A549 (cell line): Measurements from ENCODE around the gene ST8SIA4. TPM values are rescaled to one million over a fixed set of nuclear protein-coding genes. Genes with fewer than 3 reads are reported as not detected.

Source experiments
- ATAC-seq, 2 experiments: fragments of 200-7000 bp in 1 of 2; fragments of >200 bp in 1 of 2; cut with Nextera tagmentation in 1 of 2; cut with Tn5 transposase in 1 of 2; 3 replicates each; pipeline versions ENCODE4 v1.8.0 to v1.9.1; 2018 to 2020; ENCODE audit warnings: mild to moderate bottlenecking in 1 of 2, moderate library complexity in 1 of 2
- CTCF ChIA-PET: fragments of 300-600 bp; sonication (Branson Sonifier 250); formaldehyde crosslinking; extraction: SDS; loops from one replicate; lab custom pipeline; 2021; ENCODE audit warnings: antibody characterized with exemption, inconsistent platforms; lab: Yijun Ruan, JAX
- POLR2A ChIA-PET: fragments of 350-600 bp; formaldehyde crosslinking; extraction: SDS; loops from one replicate; lab custom pipeline; 2021; ENCODE audit warnings: antibody characterized with exemption, inconsistent platforms; lab: Yijun Ruan, JAX
- DNase-seq, 2 experiments: peaks; one replicate each; pipeline versions ENCODE4 v3.0.0 to v3.0.0-alpha.2; 2011 to 2016; ENCODE audit warnings: low read depth in 1 of 2, low spot score in 1 of 2
- FAIRE-seq: peaks from 2 replicates; lab custom pipeline; 2011; peaks lifted over from hg19 to GRCh38; lab: Jason Lieb, UNC
- H3K27ac ChIP-seq, 2 experiments: fragments of >200 bp; sonication (Bioruptor Twin); formaldehyde crosslinking; 3 replicates each; pipeline ENCODE4 v1.5.1; 2016 to 2017
- H3K4me1 ChIP-seq: fragments of >200 bp; sonication (Bioruptor Twin); formaldehyde crosslinking; 3 replicates; pipeline ENCODE4 v1.6.1; 2016
- H3K4me2 ChIP-seq: fragments of >200 bp; sonication (Bioruptor Twin); formaldehyde crosslinking; 3 replicates; pipeline ENCODE4 v1.6.1; 2016
- H3K4me3 ChIP-seq: fragments of >200 bp; sonication (Bioruptor Twin); formaldehyde crosslinking; 3 replicates; pipeline ENCODE4 v1.5.1; 2016
- H3K9me3 ChIP-seq: fragments of >200 bp; sonication (Bioruptor Twin); formaldehyde crosslinking; 3 replicates; pipeline ENCODE4 v1.6.1; 2016
- CBX2 ChIP-seq: fragments of 200-600 bp; sonication (generic); IDR thresholded peaks from 2 replicates; pipeline ENCODE4 v1.6.1; 2016; ENCODE audit warnings: low read depth, mild to moderate bottlenecking, borderline replicate concordance
- CEBPB ChIP-seq, 2 experiments: fragments of >200 bp in 1 of 2; sonication (Bioruptor Twin) in 1 of 2; formaldehyde crosslinking in 1 of 2; IDR thresholded peaks; 2 replicates each; pipeline ENCODE4 v1.6.1; 2012 to 2016
- CHD4 ChIP-seq: fragments of 200-600 bp; sonication (generic); IDR thresholded peaks from 2 replicates; pipeline ENCODE4 v1.6.1; 2016; ENCODE audit warnings: antibody characterized with exemption, mild to moderate bottlenecking, borderline replicate concordance
- EHF ChIP-seq: fragments of 250-450 bp; sonication (Bioruptor Pico); IDR thresholded peaks from 2 replicates; pipeline ENCODE4 v1.5.0; 2020; ENCODE audit warnings: mild to moderate bottlenecking
- ELK1 ChIP-seq: fragments of 150-350 bp; IDR thresholded peaks from 2 replicates; pipeline ENCODE4 v1.6.1; 2014; ENCODE audit warnings: low read depth, mild to moderate bottlenecking, low read length
- ESRRA ChIP-seq: fragments of 150-350 bp; IDR thresholded peaks from 2 replicates; pipeline ENCODE4 v1.6.1; 2014; ENCODE audit warnings: mild to moderate bottlenecking, low read length, borderline replicate concordance
- FOSB ChIP-seq: fragments of 250-450 bp; sonication (Bioruptor Pico); IDR thresholded peaks from 2 replicates; pipeline ENCODE4 v1.5.0; 2020; ENCODE audit warnings: mild to moderate bottlenecking, moderate library complexity
- FOSL2 ChIP-seq, 2 experiments: fragments of 450-650 bp in 1 of 2; fragments of >200 bp in 1 of 2; sonication (Bioruptor Twin) in 1 of 2; formaldehyde crosslinking; IDR thresholded peaks; 2 replicates each; pipeline versions ENCODE4 v1.5.0 to v1.6.1; 2016 to 2020; ENCODE audit warnings: mild to moderate bottlenecking in 1 of 2, moderate library complexity in 1 of 2
- HMGXB4 ChIP-seq: fragments of 250-450 bp; sonication (Bioruptor Pico); IDR thresholded peaks from 2 replicates; pipeline ENCODE4 v1.5.0; 2021; ENCODE audit warnings: mild to moderate bottlenecking, moderate library complexity, borderline replicate concordance
- HOXA7 ChIP-seq: fragments of 250-450 bp; sonication (Bioruptor Pico); IDR thresholded peaks from 2 replicates; pipeline ENCODE4 v1.5.0; 2020; ENCODE audit warnings: mild to moderate bottlenecking, moderate library complexity
- HOXB13 ChIP-seq: fragments of 250-450 bp; sonication (Bioruptor Pico); IDR thresholded peaks from 2 replicates; pipeline ENCODE4 v1.5.0; 2020; ENCODE audit warnings: low read depth, mild to moderate bottlenecking, moderate library complexity
- HOXB5 ChIP-seq: fragments of 250-450 bp; sonication (Bioruptor Pico); IDR thresholded peaks from 2 replicates; pipeline ENCODE4 v1.5.0; 2020; ENCODE audit warnings: mild to moderate bottlenecking, moderate library complexity
- JUN ChIP-seq, 2 experiments: fragments of >200 bp; sonication (Bioruptor Twin); formaldehyde crosslinking; IDR thresholded peaks; 2 replicates in 1 of 2; 3 replicates in 1 of 2; pipeline ENCODE4 v1.6.1; 2016 to 2017
- MAX ChIP-seq: IDR thresholded peaks from 2 replicates; pipeline ENCODE4 v1.6.1; 2012
- MYC ChIP-seq: IDR thresholded peaks from 2 replicates; pipeline ENCODE4 v1.6.1; 2012; ENCODE audit warnings: mild to moderate bottlenecking, inconsistent platforms, low read length, improper control_type of control experiment, borderline replicate concordance
- PBX3 ChIP-seq: IDR thresholded peaks from 2 replicates; pipeline ENCODE4 v1.6.1; 2012
- PHF8 ChIP-seq: fragments of 200-600 bp; sonication (generic); IDR thresholded peaks from 2 replicates; pipeline ENCODE4 v1.6.1; 2016; ENCODE audit warnings: low read depth, mild to moderate bottlenecking, antibody characterized with exemption, moderate library complexity, borderline replicate concordance
- POLR2A ChIP-seq: IDR thresholded peaks from 2 replicates; pipeline ENCODE4 v1.6.1; 2012; ENCODE audit warnings: mild to moderate bottlenecking, low read length
- RAD21 ChIP-seq, 2 experiments: fragments of >200 bp in 1 of 2; sonication (Bioruptor Twin) in 1 of 2; formaldehyde crosslinking in 1 of 2; IDR thresholded peaks in 1 of 2; conservative IDR thresholded peaks in 1 of 2; 2 replicates in 1 of 2; 3 replicates in 1 of 2; pipeline ENCODE4 v1.6.1; 2012 to 2018; ENCODE audit warnings: inconsistent platforms in 1 of 2
- RCOR1 ChIP-seq: fragments of 150-350 bp; IDR thresholded peaks from 2 replicates; pipeline ENCODE4 v1.6.1; 2014; ENCODE audit warnings: antibody characterized with exemption, low read length, low read depth
- REST ChIP-seq: fragments of 200-600 bp; sonication (generic); IDR thresholded peaks from 2 replicates; pipeline ENCODE4 v1.6.1; 2016; ENCODE audit warnings: antibody characterized with exemption, mild to moderate bottlenecking, moderate library complexity
- RNF2 ChIP-seq: fragments of 200-600 bp; sonication (generic); IDR thresholded peaks from 2 replicates; pipeline ENCODE4 v1.6.1; 2016; ENCODE audit warnings: low read depth, mild to moderate bottlenecking, antibody characterized with exemption, moderate library complexity, borderline replicate concordance
- SMC3 ChIP-seq: fragments of >200 bp; sonication (Bioruptor Twin); formaldehyde crosslinking; IDR thresholded peaks from 3 replicates; pipeline ENCODE4 v1.6.1; 2018; ENCODE audit warnings: inconsistent platforms
- ZC3H11A ChIP-seq: fragments of 450-650 bp; IDR thresholded peaks from 2 replicates; pipeline ENCODE4 v1.6.1; 2014; ENCODE audit warnings: antibody characterized with exemption, mild to moderate bottlenecking
- ZNF302 ChIP-seq: fragments of 250-450 bp; sonication (Bioruptor Pico); IDR thresholded peaks from 2 replicates; pipeline ENCODE4 v1.9.0; 2021; ENCODE audit warnings: inconsistent platforms, mild to moderate bottlenecking, moderate library complexity
- WGBS: methylation state at CpG from one replicate; pipeline ENCODE4 v1.1.6; 2017; ENCODE audit errors: missing lambda C conversion rate; 5-methylcytosine and 5-hydroxymethylcytosine counted together
- polyA plus RNA-seq, 4 experiments: library from polyadenylated mRNA; depleted of rRNA in 3 of 4; stranded (reverse); fragments of >200 nt; fragmentation: RNase III in 1 of 4; extraction: RNeasy Plus Mini Kit Qiagen cat#74134 plus additional on column Dnase treatment in 1 of 4; gene quantifications; 2 replicates in 3 of 4; 3 replicates in 1 of 4; pipeline ENCODE4 v1.2.3, GENCODE V29; 2011 to 2017

The ST8SIA4 gene
- polyA plus RNA-seq, 2 of the 4 experiments (the other 2 are of a cell fraction): 0.85 to 7.1 TPM

- no peak for ATAC-seq
- FAIRE-seq: no peak
- H3K4me3 ChIP-seq: no peak overlapping the region
- no peak for DNase-seq
- WGBS: 61% methylated on average over 3 of the region's 3 CpGs
- H3K9me3 ChIP-seq: no peaks in the 10 kb centered on the region
- H3K4me2 ChIP-seq: no peak overlapping the region
- CTCF ChIA-PET: no interaction called here
- H3K4me1 ChIP-seq: no peaks in the 10 kb centered on the region
- POLR2A ChIA-PET: no interaction called here
- H3K27ac ChIP-seq: no peak overlapping the region
- no peak for TF ChIP-seq POLR2A
- no peak for TF ChIP-seq REST
- TF ChIP-seq RNF2: no peak
- TF ChIP-seq HOXA7: no peak
- no peak for TF ChIP-seq HMGXB4
- no peak for TF ChIP-seq MYC
- peak; percentile 13 to 50; a peak in 2 of 4 replicates for TF ChIP-seq CEBPB (IDR thresholded peaks at IDR 0.05)
Observed at GRCh38 chr5:100867039-100867562, 36.0 kb downstream of the ST8SIA4 start.

GRCh38 chr5:100864931-100865330 lies 38.2 kb downstream of the ST8SIA4 start:
- ATAC-seq: no peak
- WGBS: 65% methylated on average over 2 of the region's 2 CpGs
- DNase-seq: no peak
- no peak for FAIRE-seq
- no peaks in the 10 kb centered on the region for H3K9me3 ChIP-seq
- H3K27ac ChIP-seq: no peak overlapping the region
- no peaks in the 10 kb centered on the region for H3K4me1 ChIP-seq
- TF ChIP-seq CBX2: no peak
- no peak for TF ChIP-seq RAD21 (conservative IDR thresholded peaks at IDR 0.05 in 1 of 2, IDR thresholded peaks at IDR 0.05 in 1 of 2)
- no peak for TF ChIP-seq FOSL2 (IDR thresholded peaks at IDR 0.05)
- TF ChIP-seq FOSL2 (CRISPR knock-in tag; IDR thresholded peaks at IDR 0.05): no peak
- no peak for TF ChIP-seq RCOR1
- no peak for TF ChIP-seq ELK1
- no peak for TF ChIP-seq ZNF302 (CRISPR knock-in tag)
- TF ChIP-seq HMGXB4: no peak
- no peak for TF ChIP-seq FOSB (CRISPR knock-in tag)
- no peak for TF ChIP-seq HOXB5 (CRISPR knock-in tag)
- no peak for TF ChIP-seq SMC3
- TF ChIP-seq PHF8: no peak
- no peak for TF ChIP-seq HOXA7
- TF ChIP-seq EHF: no peak
- TF ChIP-seq PBX3: no peak
- TF ChIP-seq ESRRA: no peak
- TF ChIP-seq MAX: no peak
- TF ChIP-seq ZC3H11A: no peak
- no peak for TF ChIP-seq HOXB13 (CRISPR knock-in tag)
- no peak for TF ChIP-seq CHD4
- TF ChIP-seq JUN (IDR thresholded peaks at IDR 0.05): no peak
- TF ChIP-seq, all 56 proteins: peak for 0
- CTCF ChIA-PET: no interaction called here
- POLR2A ChIA-PET: no interaction called here
- H3K4me2 ChIP-seq: no peak overlapping the region
- no peak overlapping the region for H3K4me3 ChIP-seq
